ENCODE measurements around the gene PDZD8.

Gene PDZD8

DNA sequence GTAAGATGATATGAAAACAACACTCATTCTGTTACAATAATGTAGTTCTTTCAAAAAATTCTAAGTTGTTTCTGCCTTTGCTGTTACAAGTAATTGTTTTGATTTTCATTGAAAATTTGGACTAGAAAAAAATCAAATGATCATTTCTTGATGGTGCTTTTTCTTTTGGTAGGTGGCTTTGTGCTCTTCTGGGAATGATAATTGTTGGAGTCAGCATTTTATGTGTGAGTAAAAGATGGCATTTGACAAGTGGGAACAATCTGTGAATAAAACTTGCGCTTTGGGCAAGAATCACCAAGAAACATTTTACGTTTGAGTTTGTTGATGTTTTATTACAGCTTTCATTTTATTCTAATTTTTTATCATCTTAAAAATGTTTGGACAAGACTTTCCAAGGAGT lies 108.4 kb downstream of the PDZD8 start:
- no peak overlapping the region for H3K4me3 ChIP-seq (ENCODE audit: low read depth, low read length)
- TF ChIP-seq, protein P1, sequence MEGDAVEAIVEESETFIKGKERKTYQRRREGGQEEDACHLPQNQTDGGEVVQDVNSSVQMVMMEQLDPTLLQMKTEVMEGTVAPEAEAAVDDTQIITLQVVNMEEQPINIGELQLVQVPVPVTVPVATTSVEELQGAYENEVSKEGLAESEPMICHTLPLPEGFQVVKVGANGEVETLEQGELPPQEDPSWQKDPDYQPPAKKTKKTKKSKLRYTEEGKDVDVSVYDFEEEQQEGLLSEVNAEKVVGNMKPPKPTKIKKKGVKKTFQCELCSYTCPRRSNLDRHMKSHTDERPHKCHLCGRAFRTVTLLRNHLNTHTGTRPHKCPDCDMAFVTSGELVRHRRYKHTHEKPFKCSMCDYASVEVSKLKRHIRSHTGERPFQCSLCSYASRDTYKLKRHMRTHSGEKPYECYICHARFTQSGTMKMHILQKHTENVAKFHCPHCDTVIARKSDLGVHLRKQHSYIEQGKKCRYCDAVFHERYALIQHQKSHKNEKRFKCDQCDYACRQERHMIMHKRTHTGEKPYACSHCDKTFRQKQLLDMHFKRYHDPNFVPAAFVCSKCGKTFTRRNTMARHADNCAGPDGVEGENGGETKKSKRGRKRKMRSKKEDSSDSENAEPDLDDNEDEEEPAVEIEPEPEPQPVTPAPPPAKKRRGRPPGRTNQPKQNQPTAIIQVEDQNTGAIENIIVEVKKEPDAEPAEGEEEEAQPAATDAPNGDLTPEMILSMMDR (IDR thresholded peaks at IDR 0.05; ENCODE audit: low read depth, low read length), result no peak

DNA sequence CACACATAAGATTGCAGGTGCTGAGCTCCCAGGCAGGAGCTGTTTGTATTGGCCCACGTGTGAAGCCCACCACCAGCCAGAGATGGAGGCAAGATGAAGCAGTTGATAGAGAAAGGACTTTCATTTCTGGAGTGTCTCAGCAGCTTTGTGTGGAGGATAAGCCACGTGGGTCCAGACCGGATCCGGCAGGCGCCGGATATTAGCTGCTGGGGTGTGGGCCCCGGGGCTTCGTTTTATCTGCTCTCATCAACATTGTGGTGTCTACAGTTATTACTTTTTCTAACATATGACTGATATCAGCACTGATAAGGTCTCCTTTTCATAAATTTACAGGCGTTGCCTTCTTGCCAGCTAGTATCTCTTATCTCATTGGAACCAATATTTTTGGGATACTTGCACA lies 108.8 kb downstream of the PDZD8 start:
- H3K4me3 ChIP-seq (ENCODE audit: low read depth, low read length), result no peak overlapping the region
- TF ChIP-seq, protein P1 (IDR thresholded peaks at IDR 0.05; ENCODE audit: low read depth, low read length), result no peak

DNA sequence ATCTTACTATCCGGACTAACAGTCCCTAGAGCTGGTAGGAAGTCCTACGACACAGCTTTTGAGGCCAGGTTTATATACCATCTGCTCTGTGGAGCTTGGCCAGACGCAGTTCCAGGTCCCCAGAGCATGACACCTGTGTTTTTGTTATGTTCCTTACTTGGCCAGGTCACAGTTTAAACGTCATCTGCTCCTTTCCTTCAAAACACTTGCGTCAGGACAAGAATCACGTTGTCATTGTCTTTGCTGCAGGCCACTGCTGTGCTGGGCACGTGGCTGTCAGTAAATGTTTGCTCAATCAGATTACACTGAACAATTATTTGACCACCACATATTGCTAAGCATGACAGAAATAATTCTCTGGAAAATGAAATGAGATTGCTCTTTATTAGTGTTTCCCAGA lies 110.5 kb downstream of the PDZD8 start:
- TF ChIP-seq, protein P1 (IDR thresholded peaks at IDR 0.05; ENCODE audit: low read depth, low read length), result no peak
- H3K4me3 ChIP-seq (ENCODE audit: low read depth, low read length), result no peak overlapping the region

DNA sequence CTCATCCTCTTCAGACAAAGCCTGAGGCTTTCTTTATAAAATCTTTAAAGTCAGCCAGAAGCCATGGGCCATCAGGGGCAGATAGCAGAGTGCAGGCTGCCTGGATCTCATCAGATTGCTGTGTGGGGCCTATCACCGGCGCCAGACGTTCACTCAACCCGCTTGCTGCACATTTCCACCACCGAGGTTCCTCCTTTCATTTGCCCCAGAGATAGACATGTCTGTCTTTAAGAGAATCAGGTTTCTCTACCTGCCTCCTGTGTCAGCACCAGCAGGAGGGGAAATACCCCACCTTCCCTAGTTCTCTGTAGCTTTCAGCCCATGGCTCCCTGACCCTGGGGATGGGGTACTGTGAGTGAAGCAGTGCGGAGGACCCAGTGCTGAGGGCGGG lies 112.3 kb downstream of the PDZD8 start:
- H3K4me3 ChIP-seq (ENCODE audit: low read depth, low read length), result no peak overlapping the region
- TF ChIP-seq, protein P1 (IDR thresholded peaks at IDR 0.05; ENCODE audit: low read depth, low read length), result no peak

DNA sequence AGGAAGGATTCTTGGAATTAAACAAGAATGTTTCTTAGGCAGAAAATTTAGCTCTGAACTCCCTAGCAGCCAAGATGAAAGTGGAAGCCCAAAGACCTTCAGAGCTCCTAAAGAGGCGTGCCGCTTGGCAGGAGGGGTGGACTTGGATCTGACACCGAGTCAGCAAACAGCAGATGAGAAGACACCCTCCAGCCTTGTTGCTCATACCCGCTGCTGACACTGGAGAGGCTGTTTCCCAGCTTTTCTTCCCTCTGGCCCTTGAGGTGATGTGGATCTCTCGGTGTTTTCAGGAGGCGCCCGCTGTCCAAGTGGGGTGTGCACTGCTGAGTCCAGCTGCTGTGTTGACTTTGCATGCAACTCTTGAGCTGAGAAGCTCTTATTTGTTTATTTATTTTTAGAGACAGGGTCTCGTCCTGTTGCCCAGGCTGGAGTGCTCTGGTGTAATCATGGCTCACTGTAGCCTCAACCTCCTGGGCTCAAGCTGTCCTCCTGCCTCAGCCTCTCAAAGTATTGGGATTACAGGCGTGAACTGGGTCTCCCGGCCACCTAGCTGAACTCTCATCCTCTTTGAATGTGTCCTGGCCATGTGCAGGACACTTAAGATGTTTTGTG lies 112.8 kb downstream of the PDZD8 start:
- TF ChIP-seq, protein P1 (IDR thresholded peaks at IDR 0.05; ENCODE audit: low read depth, low read length), result no peak
- H3K4me3 ChIP-seq (ENCODE audit: low read depth, low read length), result no peak overlapping the region

DNA sequence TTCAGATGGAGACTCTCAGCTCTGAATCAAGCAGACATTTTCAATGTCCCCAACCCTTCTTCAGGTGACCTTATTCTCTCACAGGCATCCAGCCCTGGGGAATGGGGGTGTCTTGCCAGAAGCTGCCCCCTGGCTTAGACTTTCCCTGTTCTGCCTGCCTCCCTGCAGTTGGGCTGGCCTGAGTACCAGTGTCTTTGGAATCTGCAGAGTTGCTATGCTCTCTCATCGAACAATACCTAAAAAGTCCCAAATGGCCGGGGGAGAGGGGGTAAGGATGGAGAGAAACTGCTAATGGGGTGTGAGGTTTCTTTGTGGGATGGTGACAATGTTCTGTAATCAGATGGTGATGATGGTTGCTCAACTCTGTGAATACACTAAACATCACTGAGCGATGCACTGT lies 113.7 kb downstream of the PDZD8 start:
- TF ChIP-seq, protein P1 (IDR thresholded peaks at IDR 0.05; ENCODE audit: low read depth, low read length), result no peak
- H3K4me3 ChIP-seq (ENCODE audit: low read depth, low read length), result no peak overlapping the region

DNA sequence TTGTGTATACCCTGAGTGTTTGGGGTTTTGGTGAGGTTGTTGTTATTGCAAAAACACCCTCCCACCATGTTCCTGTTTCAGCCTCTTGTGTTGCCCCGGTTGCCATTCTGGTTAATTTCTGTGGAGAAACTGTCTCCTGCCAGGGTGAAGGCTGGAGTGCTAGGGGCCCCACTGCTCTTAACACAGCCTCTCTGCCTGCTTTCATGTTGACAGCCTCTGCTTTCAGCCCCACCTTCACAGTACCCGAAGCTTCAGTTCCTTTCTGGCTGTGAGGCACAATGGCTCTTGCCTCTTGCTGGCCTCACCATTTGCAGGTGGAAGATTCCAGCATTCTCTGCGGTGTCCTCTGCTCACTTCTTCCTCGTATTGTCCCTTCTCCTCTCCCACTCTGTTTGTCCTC lies 115.2 kb downstream of the PDZD8 start:
- no peak overlapping the region for H3K4me3 ChIP-seq (ENCODE audit: low read depth, low read length)
- TF ChIP-seq, protein P1 (IDR thresholded peaks at IDR 0.05; ENCODE audit: low read depth, low read length), result no peak
